ENCODE results near the gene GRM7. TPM values are rescaled to one million over a fixed set of nuclear protein-coding genes. Genes with fewer than 3 reads are reported as not detected.
A peak's percentile ranks its signal among the peaks of the same experiment; 100 is the strongest.

GRM7 gene
- total and polyA plus RNA-seq, 9 of the 15 experiments (the other 6 are each of a cell fraction or from before 2014, with no cell fraction given): not detected

- DNase-seq (ENCODE audit: extremely low read depth in 1 of 4, low spot score in 3 of 4) (no peak), ATAC-seq (no peak), FAIRE-seq (no peak)
- no peaks in the 10 kb centered on the region for H3K79me2 ChIP-seq (ENCODE audit: control insufficient read depth, insufficient read depth, low read length)
- H3K36me3 ChIP-seq (ENCODE audit: control insufficient read depth, insufficient read depth, low read length): no peaks in the 10 kb centered on the region
- no TSS peak for BruUV-seq (replicated peaks)
- POLR2A ChIA-PET: no interaction called here
- 1% methylated on average over 5 of the region's 5 CpGs for WGBS (ENCODE audit: insufficient coverage, low coverage, missing lambda C conversion rate)
- no peak overlapping the region for H3K4me2 ChIP-seq (ENCODE audit: insufficient read depth, low read length)
- CTCF ChIA-PET (ENCODE audit: low intra/inter-chr PET ratio): no interaction called here
- H3K9me3 ChIP-seq (replicated peaks; ENCODE audit: control insufficient read depth, insufficient read depth, low read depth, low read length): no peaks in the 10 kb centered on the region
- no peaks in the 10 kb centered on the region for H3K27me3 ChIP-seq (ENCODE audit: control insufficient read depth in 2 of 2, insufficient read depth in 2 of 2, low read length in 2 of 2)
- no peaks in the 10 kb centered on the region for H4K20me1 ChIP-seq (replicated peaks; ENCODE audit: control insufficient read depth, insufficient read depth, low read length)
- TF ChIP-seq, protein P1, sequence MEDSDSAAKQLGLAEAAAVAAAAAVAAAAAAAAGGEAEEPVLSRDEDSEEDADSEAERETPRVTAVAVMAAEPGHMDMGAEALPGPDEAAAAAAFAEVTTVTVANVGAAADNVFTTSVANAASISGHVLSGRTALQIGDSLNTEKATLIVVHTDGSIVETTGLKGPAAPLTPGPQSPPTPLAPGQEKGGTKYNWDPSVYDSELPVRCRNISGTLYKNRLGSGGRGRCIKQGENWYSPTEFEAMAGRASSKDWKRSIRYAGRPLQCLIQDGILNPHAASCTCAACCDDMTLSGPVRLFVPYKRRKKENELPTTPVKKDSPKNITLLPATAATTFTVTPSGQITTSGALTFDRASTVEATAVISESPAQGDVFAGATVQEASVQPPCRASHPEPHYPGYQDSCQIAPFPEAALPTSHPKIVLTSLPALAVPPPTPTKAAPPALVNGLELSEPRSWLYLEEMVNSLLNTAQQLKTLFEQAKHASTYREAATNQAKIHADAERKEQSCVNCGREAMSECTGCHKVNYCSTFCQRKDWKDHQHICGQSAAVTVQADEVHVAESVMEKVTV (CRISPR knock-in tag; IDR thresholded peaks at IDR 0.05): 0 out of 2 replicates have a peak, but pooled peaks have one; percentile 6
- no peak for TF ChIP-seq ETS1 (conservative IDR thresholded peaks at IDR 0.05; ENCODE audit: control insufficient read depth, low read depth, low read length)
- no peak overlapping the region for H2AFZ ChIP-seq (ENCODE audit: low read depth, low read length)
- H3K4me3 ChIP-seq: no peak overlapping the region
- no peak overlapping the region for H3K27ac ChIP-seq (ENCODE audit: extremely low read depth, low read depth, low read length)
- H3K9ac ChIP-seq (ENCODE audit: insufficient read depth in 1 of 2, low read depth in 2 of 2, low read length in 2 of 2): no peak overlapping the region
- no peaks in the 10 kb centered on the region for H3K4me1 ChIP-seq (replicated peaks in 1 of 2; ENCODE audit: control insufficient read depth in 2 of 2, insufficient read depth in 2 of 2, low read length in 2 of 2)
- in situ Hi-C loops (cut with MboI) (no loop called here), intact Hi-C loops (cut with micrococcal nuclease) (no loop called here)
- no peaks in the 10 kb centered on the region for H3K9me1 ChIP-seq (ENCODE audit: control insufficient read depth, insufficient read depth, low read length)
Measured at GRCh38 chr3:7610634-7611033, 749.7 kb downstream of the GRM7 start.

GRCh38 chr3:7615043-7615442, 754.1 kb downstream of the GRM7 start:
- Histone ChIP-seq H2AFZ (ENCODE audit: low read depth, low read length) (no peak overlapping the region), H4K20me1 (replicated peaks; ENCODE audit: control insufficient read depth, insufficient read depth, low read length) (no peaks in the 10 kb centered on the region), H3K9me3 (replicated peaks; ENCODE audit: control insufficient read depth, insufficient read depth, low read depth, low read length) (no peaks in the 10 kb centered on the region; the same call in 1 of the 2 replicates), H3K27ac (ENCODE audit: extremely low read depth, low read depth, low read length) (no peak overlapping the region), H3K4me1 (replicated peaks in 1 of 2; ENCODE audit: control insufficient read depth in 2 of 2, insufficient read depth in 2 of 2, low read length in 2 of 2) (no peaks in the 10 kb centered on the region), H3K36me3 (ENCODE audit: control insufficient read depth, insufficient read depth, low read length) (no peaks in the 10 kb centered on the region), H3K9me1 (ENCODE audit: control insufficient read depth, insufficient read depth, low read length) (no peaks in the 10 kb centered on the region), H3K27me3 (ENCODE audit: control insufficient read depth in 2 of 2, insufficient read depth in 2 of 2, low read length in 2 of 2) (no peaks in the 10 kb centered on the region), H3K4me2 (ENCODE audit: insufficient read depth, low read length) (no peak overlapping the region), H3K9ac (ENCODE audit: insufficient read depth in 1 of 2, low read depth in 2 of 2, low read length in 2 of 2) (no peak overlapping the region), H3K79me2 (ENCODE audit: control insufficient read depth, insufficient read depth, low read length) (no peaks in the 10 kb centered on the region), H3K4me3 (no peak overlapping the region)
- DNase-seq (ENCODE audit: extremely low read depth in 1 of 4, low spot score in 3 of 4) (no peak), FAIRE-seq (no peak), ATAC-seq (no peak)
- intact Hi-C loops (cut with micrococcal nuclease): no loop called here
- WGBS (ENCODE audit: insufficient coverage, low coverage, missing lambda C conversion rate): 7% methylated on average over 1 of the region's 1 CpG
- in situ Hi-C loops (cut with MboI): no loop called here
- CTCF ChIA-PET (ENCODE audit: low intra/inter-chr PET ratio): no interaction called here
- POLR2A ChIA-PET: no interaction called here
- no TSS peak for BruUV-seq (replicated peaks)
- TF ChIP-seq BHLHE40 (IDR thresholded peaks at IDR 0.05; ENCODE audit: low read length): no peak
- TF ChIP-seq ZNF77 (CRISPR knock-in tag; IDR thresholded peaks at IDR 0.05): no peak
- no peak for TF ChIP-seq DACH1 (IDR thresholded peaks at IDR 0.05; ENCODE audit: partially characterized antibody)
- TF ChIP-seq ZNF431 (CRISPR knock-in tag; IDR thresholded peaks at IDR 0.05): no peak
- no peak for TF ChIP-seq RAD51 (IDR thresholded peaks at IDR 0.05; ENCODE audit: borderline replicate concordance, low read depth)
- TF ChIP-seq ZNF75A (CRISPR knock-in tag; IDR thresholded peaks at IDR 0.05): no peak
- no peak for TF ChIP-seq ZNF324 (CRISPR knock-in tag; IDR thresholded peaks at IDR 0.05)
- no peak for TF ChIP-seq POLR2AphosphoS5 (IDR thresholded peaks at IDR 0.05; ENCODE audit: control insufficient read depth, insufficient read depth, low read depth, low read length)
- TF ChIP-seq POLR3A (IDR thresholded peaks at IDR 0.05; ENCODE audit: borderline replicate concordance, extremely low read depth, insufficient read depth, insufficient read length): no peak
- TF ChIP-seq KDM1A (IDR thresholded peaks at IDR 0.05): no peak
- TF ChIP-seq ZNF668 (CRISPR knock-in tag; IDR thresholded peaks at IDR 0.05): no peak
- no peak for TF ChIP-seq ZNF140 (CRISPR knock-in tag; IDR thresholded peaks at IDR 0.05)
- no peak for TF ChIP-seq GTF2A2 (tag; IDR thresholded peaks at IDR 0.05)

Data from K562 (cell line).